Activated CD8-positive, alpha-beta memory T cell treated with anti-CD3 and anti-CD28 coated beads, Interleukin-2, amount 10 ng/mL, durations not matched to agents 7 days and 5 days (primary cell): ENCODE results near the gene HS6ST3. TPM values are rescaled to one million over a fixed set of nuclear protein-coding genes. Genes with fewer than 3 reads are reported as not detected.

Experiments
- ATAC-seq: fragments of 150-1000 bp; cut with Tn5 transposase; one replicate; pipeline ENCODE4 v1.10.0; 2021; ENCODE audit warnings: moderate library complexity
- CTCF ChIA-PET: fragments of 350-600 bp; sonication (Branson Sonifier 250); formaldehyde crosslinking; loops from one replicate; lab custom pipeline; 2021; ENCODE audit warnings: antibody characterized with exemption; lab: Charles Lee
- DNase-seq: peaks from one replicate; pipeline ENCODE4 v3.0.0-alpha.2; 2020
- H3K27ac Mint-ChIP-seq: one replicate; pipeline ENCODE4 v1.8.0; 2021; ENCODE audit warnings: mild to moderate bottlenecking, mixed read lengths
- H3K27me3 Mint-ChIP-seq: one replicate; pipeline ENCODE4 v1.8.0; 2021; ENCODE audit warnings: mixed read lengths
- H3K36me3 Mint-ChIP-seq: one replicate; pipeline ENCODE4 v1.8.0; 2021; ENCODE audit warnings: mild to moderate bottlenecking, mixed read lengths
- H3K4me1 Mint-ChIP-seq: one replicate; pipeline ENCODE4 v1.8.0; 2021; ENCODE audit warnings: mixed read lengths
- H3K4me3 Mint-ChIP-seq: one replicate; pipeline ENCODE4 v1.8.0; 2021; ENCODE audit warnings: mild to moderate bottlenecking, moderate library complexity, mixed read lengths
- H3K9me3 Mint-ChIP-seq: one replicate; pipeline ENCODE4 v1.8.0; 2022; ENCODE audit warnings: low read depth, mixed read lengths
- total RNA-seq, 2 experiments: library from RNA; stranded (reverse); gene quantifications; one replicate each; pipeline ENCODE4 v1.2.3, GENCODE V29; 2021

Gene HS6ST3
- total RNA-seq, 2 experiments from 2014 or later: not detected

DNA sequence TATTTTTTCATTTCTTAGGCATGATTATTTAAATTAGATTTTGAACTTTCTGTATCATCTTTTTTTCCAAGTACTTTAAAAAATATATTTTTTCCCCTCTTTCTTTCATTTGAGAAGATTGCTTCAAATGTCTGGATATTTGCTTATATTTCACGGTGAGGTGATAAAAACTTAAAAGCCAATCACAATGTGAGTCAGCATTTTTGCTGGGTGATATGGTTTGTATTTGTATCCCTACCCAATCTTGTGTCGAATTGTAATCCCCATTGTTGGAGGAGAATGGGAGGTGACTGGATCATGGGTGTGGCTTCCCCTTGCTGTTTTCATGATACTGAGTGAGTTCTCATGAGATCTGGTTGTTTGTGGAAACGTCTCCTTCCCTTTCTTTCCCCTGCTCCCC lies 583.9 kb downstream of the HS6ST3 start:
- Mint-ChIP-seq H3K27ac (no peak overlapping the region), H3K4me3 (no peak overlapping the region), H3K27me3 (no peaks in the 10 kb centered on the region), H3K9me3 (peaks cover 5% of the 10 kb centered on the region), H3K36me3 (no peaks in the 10 kb centered on the region), H3K4me1 (no peaks in the 10 kb centered on the region)
- CTCF ChIA-PET: no interaction called here
- no peak for ATAC-seq
- DNase-seq: no peak

DNA sequence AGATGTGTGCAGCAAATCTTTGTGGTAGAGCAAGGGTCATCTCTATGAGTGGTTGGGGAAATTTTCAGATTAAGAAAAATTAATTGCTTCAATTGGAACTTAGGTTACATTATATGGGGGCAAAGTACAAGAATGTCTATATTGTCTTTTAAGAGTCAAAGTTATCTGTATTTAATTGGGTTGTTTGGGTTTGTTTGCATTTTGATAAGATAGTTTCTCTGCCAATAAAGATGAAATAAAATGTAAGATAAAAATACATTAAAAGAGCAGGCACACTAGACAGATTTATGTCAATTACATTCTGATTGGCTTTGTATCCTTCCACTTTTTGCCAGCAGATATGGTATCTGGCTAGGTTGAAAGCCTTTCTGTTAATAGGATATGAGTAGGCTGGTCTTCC lies 587.1 kb downstream of the HS6ST3 start:
- Mint-ChIP-seq H3K9me3 (no peaks in the 10 kb centered on the region), H3K27me3 (no peaks in the 10 kb centered on the region), H3K4me3 (no peak overlapping the region), H3K4me1 (no peaks in the 10 kb centered on the region), H3K36me3 (no peaks in the 10 kb centered on the region), H3K27ac (no peak overlapping the region)
- CTCF ChIA-PET: no interaction called here
- ATAC-seq (no peak), DNase-seq (no peak)

DNA sequence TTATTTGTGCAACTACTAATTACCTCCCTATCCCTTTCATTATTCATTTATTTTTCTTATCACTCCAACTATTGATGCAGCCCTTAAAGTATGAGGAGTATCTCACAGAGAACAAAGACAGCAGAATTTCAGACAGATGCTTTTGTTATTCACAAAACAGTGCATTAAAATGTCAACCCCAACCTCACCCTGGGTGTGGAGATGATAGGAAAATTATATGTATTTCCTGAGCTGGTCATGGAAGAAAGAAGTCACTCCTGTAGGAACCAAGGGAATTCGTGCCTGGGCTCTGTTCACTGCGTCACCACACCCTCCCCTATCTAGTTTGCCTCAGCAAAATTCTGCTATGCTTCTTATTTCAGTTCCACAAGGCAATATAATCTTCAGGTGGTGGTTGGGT lies 588.9 kb downstream of the HS6ST3 start:
- no peaks in the 10 kb centered on the region for H3K27me3 Mint-ChIP-seq
- DNase-seq: no peak
- no peak overlapping the region for H3K27ac Mint-ChIP-seq
- no peaks in the 10 kb centered on the region for H3K36me3 Mint-ChIP-seq
- H3K4me1 Mint-ChIP-seq: no peaks in the 10 kb centered on the region
- peaks cover 2% of the 10 kb centered on the region for H3K9me3 Mint-ChIP-seq
- CTCF ChIA-PET: no interaction called here
- ATAC-seq: no peak
- H3K4me3 Mint-ChIP-seq: no peak overlapping the region

DNA sequence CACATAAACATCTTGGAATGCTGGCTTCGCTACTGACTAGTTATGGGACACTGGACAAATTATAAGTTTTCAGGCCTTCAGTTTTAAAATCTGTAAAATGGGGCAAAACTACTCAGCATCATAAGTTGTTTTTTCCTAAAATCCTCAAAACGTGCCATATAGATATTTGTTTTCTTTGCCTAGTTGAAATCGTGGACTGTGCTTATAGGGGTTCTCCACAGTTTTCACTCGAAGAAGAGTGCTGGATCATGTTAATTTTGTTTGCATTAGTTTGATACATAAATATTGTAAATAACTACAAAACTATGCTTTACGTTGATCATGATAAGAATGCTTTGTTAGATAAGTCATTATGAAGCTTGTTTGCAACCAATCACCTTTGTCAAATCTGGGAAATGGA lies 591.0 kb downstream of the HS6ST3 start:
- Mint-ChIP-seq H3K4me1 (no peaks in the 10 kb centered on the region), H3K36me3 (no peaks in the 10 kb centered on the region), H3K4me3 (no peak overlapping the region), H3K27me3 (no peaks in the 10 kb centered on the region), H3K9me3 (peaks cover 2% of the 10 kb centered on the region), H3K27ac (no peak overlapping the region)
- ATAC-seq: no peak
- CTCF ChIA-PET: no interaction called here
- DNase-seq: no peak

DNA sequence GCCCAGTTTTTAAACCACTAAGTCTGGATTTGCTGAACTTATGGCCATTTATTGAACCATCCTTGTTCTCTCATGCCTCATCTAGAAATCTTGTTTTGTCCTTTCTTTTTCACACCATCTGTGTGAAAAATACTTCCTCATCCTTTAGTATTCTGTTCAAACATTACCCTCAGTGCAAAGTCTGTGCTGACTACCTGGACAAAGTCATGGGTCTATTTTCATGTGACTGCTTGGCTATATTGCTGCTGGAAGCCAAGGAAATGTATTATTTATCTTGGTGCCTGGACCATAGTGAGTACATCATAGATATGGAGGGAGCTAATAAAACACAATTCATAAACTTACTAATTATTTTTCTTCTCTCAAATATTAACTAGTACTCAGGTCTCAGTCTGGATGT lies 591.9 kb downstream of the HS6ST3 start:
- no peaks in the 10 kb centered on the region for H3K27me3 Mint-ChIP-seq
- no peak for DNase-seq
- no peaks in the 10 kb centered on the region for H3K4me1 Mint-ChIP-seq
- H3K9me3 Mint-ChIP-seq: peaks cover 2% of the 10 kb centered on the region
- H3K36me3 Mint-ChIP-seq: no peaks in the 10 kb centered on the region
- CTCF ChIA-PET: no interaction called here
- ATAC-seq: no peak
- H3K27ac Mint-ChIP-seq: no peak overlapping the region
- no peak overlapping the region for H3K4me3 Mint-ChIP-seq

DNA sequence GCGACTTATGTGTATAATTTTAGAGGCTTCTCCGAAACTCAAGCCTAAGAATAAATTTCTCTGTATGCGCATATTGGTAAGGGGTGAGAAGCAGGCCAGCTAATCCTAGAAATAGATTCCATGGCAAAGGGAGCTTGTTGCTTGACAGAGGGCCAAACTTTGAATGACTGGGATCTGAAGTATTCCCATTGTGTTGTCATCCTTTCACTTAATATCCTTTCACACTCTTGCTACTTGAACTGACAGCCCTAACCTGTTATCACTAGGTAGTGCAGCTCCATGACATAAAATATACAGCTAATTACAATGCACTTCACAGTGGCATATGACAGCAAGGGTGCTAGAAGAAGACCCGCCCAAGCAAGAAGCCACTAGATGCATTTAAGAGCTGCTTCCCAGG lies 594.6 kb downstream of the HS6ST3 start:
- H3K9me3 Mint-ChIP-seq: peaks cover 2% of the 10 kb centered on the region
- no peak overlapping the region for H3K27ac Mint-ChIP-seq
- CTCF ChIA-PET: no interaction called here
- no peak overlapping the region for H3K4me3 Mint-ChIP-seq
- ATAC-seq (no peak), DNase-seq (no peak)
- H3K36me3 Mint-ChIP-seq: no peaks in the 10 kb centered on the region
- no peaks in the 10 kb centered on the region for H3K4me1 Mint-ChIP-seq
- H3K27me3 Mint-ChIP-seq: no peaks in the 10 kb centered on the region

DNA sequence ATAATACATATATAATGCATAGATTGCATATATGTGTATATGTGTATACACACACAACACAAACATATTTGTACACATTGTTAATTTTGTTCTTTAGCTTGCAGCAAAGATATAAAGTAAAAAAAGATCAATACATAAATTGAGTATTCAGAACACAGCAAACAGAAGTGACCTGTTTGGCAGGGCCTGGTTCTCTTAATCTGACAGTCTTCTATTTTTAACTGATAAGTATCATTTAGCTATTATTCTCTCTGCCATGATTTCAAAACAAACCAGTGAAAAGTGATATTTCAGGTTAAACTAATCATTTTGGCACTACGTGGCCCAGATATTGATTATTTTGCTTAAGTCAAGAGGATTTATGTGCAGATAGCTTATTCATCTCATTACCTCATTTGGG lies 595.0 kb downstream of the HS6ST3 start:
- no peak overlapping the region for H3K4me3 Mint-ChIP-seq
- no peaks in the 10 kb centered on the region for H3K4me1 Mint-ChIP-seq
- CTCF ChIA-PET: no interaction called here
- no peak for ATAC-seq
- no peaks in the 10 kb centered on the region for H3K27me3 Mint-ChIP-seq
- H3K27ac Mint-ChIP-seq: no peak overlapping the region
- peaks cover 2% of the 10 kb centered on the region for H3K9me3 Mint-ChIP-seq
- DNase-seq: no peak
- H3K36me3 Mint-ChIP-seq: no peaks in the 10 kb centered on the region

DNA sequence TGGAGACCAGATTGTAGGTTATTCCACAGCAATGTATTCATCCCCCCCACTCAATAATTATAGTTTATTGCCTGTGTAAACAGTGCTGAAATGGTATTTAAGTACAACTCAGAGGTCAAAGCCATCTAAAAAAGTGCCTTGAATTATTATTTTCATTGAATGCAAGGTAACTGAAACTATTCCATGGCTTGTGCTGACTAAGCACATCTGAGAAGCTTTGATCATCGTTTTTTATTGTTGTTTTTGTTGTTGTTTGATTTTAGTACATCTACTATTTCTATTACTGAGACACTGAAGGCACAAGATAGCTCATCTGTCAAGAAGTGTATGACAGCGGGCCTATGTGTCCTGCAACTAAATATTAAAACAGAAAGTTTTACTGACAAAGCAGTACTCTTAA lies 596.4 kb downstream of the HS6ST3 start:
- Mint-ChIP-seq H3K27ac (no peak overlapping the region), H3K4me1 (no peaks in the 10 kb centered on the region), H3K4me3 (no peak overlapping the region), H3K9me3 (peaks cover 2% of the 10 kb centered on the region), H3K36me3 (no peaks in the 10 kb centered on the region), H3K27me3 (no peaks in the 10 kb centered on the region)
- DNase-seq (no peak), ATAC-seq (no peak)
- CTCF ChIA-PET: no interaction called here

DNA sequence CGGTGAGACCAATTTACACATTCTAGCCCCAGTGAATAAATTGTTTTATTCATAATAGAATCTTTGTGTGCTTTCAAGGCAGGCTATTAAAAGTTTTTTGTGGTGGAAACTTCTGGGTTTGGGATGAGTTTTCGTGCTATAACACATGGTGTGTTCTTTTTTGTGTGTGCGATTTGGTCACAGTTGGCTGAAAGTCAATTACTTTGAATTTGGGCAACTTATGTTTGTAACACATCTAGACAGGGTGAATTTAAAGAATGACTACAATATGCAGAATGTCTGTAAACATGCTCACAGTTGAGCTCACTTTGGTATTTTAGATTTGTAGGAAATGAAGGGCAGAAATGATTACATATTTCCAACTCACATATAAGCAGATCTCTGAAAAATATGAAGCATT lies 597.3 kb downstream of the HS6ST3 start:
- Mint-ChIP-seq H3K27ac (no peak overlapping the region), H3K36me3 (no peaks in the 10 kb centered on the region), H3K27me3 (no peaks in the 10 kb centered on the region), H3K9me3 (peaks cover 2% of the 10 kb centered on the region), H3K4me3 (no peak overlapping the region), H3K4me1 (no peaks in the 10 kb centered on the region)
- no peak for DNase-seq
- ATAC-seq: no peak
- CTCF ChIA-PET: no interaction called here

DNA sequence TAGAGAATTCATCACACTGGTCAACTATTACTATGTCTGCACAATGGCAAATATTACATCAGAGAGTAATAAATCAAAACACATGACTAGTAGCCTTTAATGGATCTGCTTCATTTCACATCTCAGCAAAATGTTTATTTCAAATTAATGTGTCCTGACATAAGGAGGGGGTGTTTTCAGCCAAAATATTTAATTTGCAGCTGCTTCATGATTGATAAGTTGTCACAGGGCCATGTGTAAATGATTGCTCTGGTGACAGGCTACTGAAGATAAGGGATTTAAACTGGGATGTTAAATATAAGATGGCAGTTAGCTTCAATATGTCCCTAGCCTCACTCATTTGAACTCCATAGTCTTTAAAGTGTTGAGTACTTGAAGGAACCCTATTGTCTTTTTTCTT lies 601.1 kb downstream of the HS6ST3 start:
- CTCF ChIA-PET: no interaction called here
- no peak overlapping the region for H3K27ac Mint-ChIP-seq
- DNase-seq (no peak), ATAC-seq (no peak)
- H3K4me1 Mint-ChIP-seq: no peaks in the 10 kb centered on the region
- no peaks in the 10 kb centered on the region for H3K36me3 Mint-ChIP-seq
- H3K9me3 Mint-ChIP-seq: no peaks in the 10 kb centered on the region
- no peaks in the 10 kb centered on the region for H3K27me3 Mint-ChIP-seq
- no peak overlapping the region for H3K4me3 Mint-ChIP-seq

DNA sequence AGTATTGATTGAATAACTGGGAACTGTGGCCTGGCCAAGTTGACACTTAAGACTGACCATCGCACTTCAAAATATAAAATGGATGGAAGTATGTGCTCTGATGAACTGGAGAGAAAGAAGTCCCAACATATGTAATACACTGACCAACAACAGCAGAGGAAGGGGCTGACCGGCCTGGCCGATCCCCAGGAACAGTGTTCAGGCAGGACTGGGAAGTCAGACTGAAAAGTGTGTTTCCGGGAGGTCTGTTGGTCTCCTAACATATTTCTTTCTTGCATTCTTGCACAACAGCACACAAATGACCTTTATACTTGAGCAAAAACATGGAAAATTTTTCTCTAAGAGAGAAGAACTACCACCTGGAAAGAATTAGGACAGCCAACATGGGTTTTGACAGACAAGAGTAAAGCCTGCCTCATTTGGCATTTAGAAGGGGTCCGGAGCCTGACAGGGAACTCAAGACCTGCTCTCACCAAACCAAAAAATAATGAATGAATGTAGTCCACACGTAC lies 606.5 kb downstream of the HS6ST3 start:
- H3K9me3 Mint-ChIP-seq: peaks cover 7% of the 10 kb centered on the region
- CTCF ChIA-PET: no interaction called here
- H3K4me3 Mint-ChIP-seq: no peak overlapping the region
- DNase-seq: no peak
- H3K27me3 Mint-ChIP-seq: no peaks in the 10 kb centered on the region
- H3K27ac Mint-ChIP-seq: no peak overlapping the region
- no peak for ATAC-seq
- no peaks in the 10 kb centered on the region for H3K4me1 Mint-ChIP-seq
- no peaks in the 10 kb centered on the region for H3K36me3 Mint-ChIP-seq

DNA sequence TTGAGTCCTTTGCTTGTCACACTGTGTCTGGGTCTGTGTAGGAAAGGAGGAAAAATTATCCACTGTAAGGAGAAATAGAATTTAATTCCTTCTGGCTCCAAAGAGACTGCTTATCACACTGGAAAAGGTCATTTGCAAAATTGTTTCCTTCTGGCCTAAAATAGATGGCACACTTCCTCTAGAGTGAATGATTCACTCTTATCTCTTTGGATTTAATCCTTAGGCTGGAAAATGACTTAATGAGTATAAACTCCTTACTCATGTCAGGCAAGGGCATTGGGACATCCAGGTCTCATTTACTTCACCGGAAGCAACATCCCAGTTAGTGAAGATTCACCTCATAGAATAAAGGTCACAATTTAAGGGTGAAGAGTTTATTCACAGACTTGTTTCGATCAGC lies 610.8 kb downstream of the HS6ST3 start:
- no peak overlapping the region for H3K4me3 Mint-ChIP-seq
- H3K27ac Mint-ChIP-seq: no peak overlapping the region
- no peaks in the 10 kb centered on the region for H3K27me3 Mint-ChIP-seq
- H3K4me1 Mint-ChIP-seq: no peaks in the 10 kb centered on the region
- H3K36me3 Mint-ChIP-seq: no peaks in the 10 kb centered on the region
- CTCF ChIA-PET: no interaction called here
- ATAC-seq (no peak), DNase-seq (no peak)
- peaks cover 7% of the 10 kb centered on the region for H3K9me3 Mint-ChIP-seq

DNA sequence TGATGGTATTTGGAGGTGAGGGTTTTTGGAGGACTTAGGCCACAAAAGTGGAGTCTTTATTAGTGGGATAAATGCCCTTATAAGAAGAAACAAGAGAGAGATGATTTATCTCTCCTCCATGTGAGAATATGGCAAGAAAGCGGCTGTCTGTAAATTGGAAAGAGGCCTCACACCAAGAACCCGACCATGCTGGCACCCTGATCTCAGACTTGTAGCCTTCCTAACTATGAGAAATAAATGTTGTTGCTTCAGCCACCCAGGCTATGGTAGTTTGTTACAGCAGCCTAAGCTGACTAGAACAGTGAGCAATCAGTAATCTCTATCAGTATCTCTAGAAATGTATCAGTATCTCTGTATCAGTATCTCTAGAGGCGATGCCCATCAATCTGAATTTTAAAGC lies 617.2 kb downstream of the HS6ST3 start:
- CTCF ChIA-PET: no interaction called here
- DNase-seq: no peak
- H3K9me3 Mint-ChIP-seq: peaks cover 5% of the 10 kb centered on the region

DNA sequence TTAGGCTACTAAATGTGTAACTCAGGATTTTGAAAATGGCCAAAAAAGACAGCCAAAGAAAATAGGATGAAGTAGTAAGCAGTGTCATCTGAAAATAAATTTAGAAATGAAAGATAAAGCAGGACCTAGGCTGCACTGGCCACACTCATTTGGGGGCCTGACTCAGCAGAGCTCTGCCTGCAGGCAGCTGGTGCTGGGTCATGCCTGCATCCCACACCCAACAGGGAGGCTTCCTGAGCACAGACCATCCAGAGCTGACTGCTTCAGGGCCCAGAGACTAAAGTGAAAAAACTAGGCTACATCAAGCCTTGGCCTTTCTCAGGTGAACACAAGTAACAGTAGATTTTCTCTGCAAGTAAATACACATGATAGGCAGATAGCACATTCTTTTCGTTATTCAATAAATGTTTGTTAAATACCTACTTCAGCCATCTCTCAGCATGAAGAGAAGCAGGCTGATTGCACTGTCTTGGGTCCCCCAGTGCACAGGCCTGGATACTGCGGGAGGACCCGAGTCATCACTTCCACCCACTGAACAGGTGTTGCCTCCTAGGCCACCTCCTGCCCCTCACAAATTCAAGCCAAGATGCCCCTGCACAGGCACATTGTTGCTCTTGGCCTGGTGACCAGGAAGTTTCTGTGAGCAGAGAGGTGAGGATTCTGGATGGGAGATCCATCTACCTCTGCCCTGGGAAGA lies 620.4 kb downstream of the HS6ST3 start:
- Mint-ChIP-seq H3K36me3 (no peaks in the 10 kb centered on the region), H3K27ac (no peak overlapping the region), H3K27me3 (no peaks in the 10 kb centered on the region), H3K4me1 (no peaks in the 10 kb centered on the region), H3K4me3 (no peak overlapping the region), H3K9me3 (peaks cover 5% of the 10 kb centered on the region)
- ATAC-seq (no peak), DNase-seq (no peak)
- CTCF ChIA-PET: no interaction called here

More for the DNA sequence above, 617.2 kb downstream of the HS6ST3 start:
- H3K27me3 Mint-ChIP-seq: no peaks in the 10 kb centered on the region
- H3K4me1 Mint-ChIP-seq: no peaks in the 10 kb centered on the region
- no peak for ATAC-seq
- H3K4me3 Mint-ChIP-seq: no peak overlapping the region
- H3K36me3 Mint-ChIP-seq: no peaks in the 10 kb centered on the region
- no peak overlapping the region for H3K27ac Mint-ChIP-seq

DNA sequence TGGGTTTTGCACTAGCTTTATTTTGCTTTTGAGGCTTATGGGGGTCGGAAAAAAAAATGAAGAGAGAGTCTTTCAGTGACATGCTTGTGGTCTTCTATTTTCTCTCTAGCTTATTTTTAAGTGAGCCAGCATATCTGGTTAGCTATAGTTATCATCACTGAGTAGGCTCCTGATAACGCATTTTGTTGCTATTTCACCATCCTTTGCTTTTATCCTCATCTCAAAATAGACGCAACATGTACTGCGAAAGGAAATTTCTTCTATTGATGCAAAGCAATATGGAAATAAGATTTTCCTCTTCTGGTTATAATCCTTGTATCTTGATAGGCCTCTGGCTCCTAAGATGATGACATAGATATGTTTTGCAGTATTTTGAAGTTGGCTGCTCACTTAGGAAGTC lies 630.5 kb downstream of the HS6ST3 start:
- Mint-ChIP-seq H3K27me3 (no peaks in the 10 kb centered on the region), H3K9me3 (peaks cover 5% of the 10 kb centered on the region), H3K36me3 (no peaks in the 10 kb centered on the region), H3K4me1 (no peaks in the 10 kb centered on the region), H3K4me3 (no peak overlapping the region), H3K27ac (no peak overlapping the region)
- CTCF ChIA-PET: no interaction called here
- no peak for DNase-seq
- no peak for ATAC-seq
